H1 (cell line): Measurements from ENCODE around the gene RAB7B.

Source experiments
- ATF2 ChIP-seq: IDR thresholded peaks from 2 replicates; pipeline ENCODE4 v1.6.1; 2012; ENCODE audit warnings: low read length, inconsistent platforms
- ATF3 ChIP-seq: IDR thresholded peaks from 2 replicates; pipeline ENCODE4 v1.6.1; 2011; ENCODE audit warnings: low read depth, mild to moderate bottlenecking, low read length; ENCODE audit not compliant: insufficient read depth
- POLR2A ChIP-seq, 2 experiments: IDR thresholded peaks; 1 replicate in 1 of 2; 2 replicates in 1 of 2; pipeline ENCODE4 v1.6.1; 2011; ENCODE audit warnings: low read depth in 2 of 2, low read length in 2 of 2, mild to moderate bottlenecking in 2 of 2; ENCODE audit errors: control extremely low read depth in 1 of 2
- RAD21 ChIP-seq, 2 experiments: IDR thresholded peaks in 1 of 2; conservative IDR thresholded peaks in 1 of 2; 2 replicates each; pipeline ENCODE4 v1.6.1; 2011; ENCODE audit warnings: low read depth in 2 of 2, low read length in 2 of 2, improper control_type of control experiment in 1 of 2, inconsistent platforms in 1 of 2, mild to moderate bottlenecking in 1 of 2, moderate library complexity in 1 of 2
- RFX5 ChIP-seq: IDR thresholded peaks from 2 replicates; pipeline ENCODE4 v1.6.1; 2011; ENCODE audit warnings: low read depth, low read length, improper control_type of control experiment, borderline replicate concordance
- RNF2 ChIP-seq: fragments of 200-900, 300-1000 bp; sonication (generic); IDR thresholded peaks from 2 replicates; pipeline ENCODE4 v1.7.1; 2016; ENCODE audit warnings: borderline replicate concordance, low read depth, mild to moderate bottlenecking, antibody characterized with exemption, low read length; ENCODE audit not compliant: poor library complexity, severe bottlenecking; ENCODE audit errors: missing control alignments
- SUZ12 ChIP-seq: fragments of 200-600 bp; sonication (generic); IDR thresholded peaks from 2 replicates; pipeline ENCODE4 v1.6.1; 2012; ENCODE audit warnings: mild to moderate bottlenecking, inconsistent platforms, low read length, moderate library complexity, mixed read lengths
- TAF1 ChIP-seq: IDR thresholded peaks from 2 replicates; pipeline ENCODE4 v1.6.1; 2011; ENCODE audit warnings: mild to moderate bottlenecking, low read depth, low read length
- TEAD4 ChIP-seq: IDR thresholded peaks from 2 replicates; pipeline ENCODE4 v1.6.1; 2012; ENCODE audit warnings: low read depth, low read length, inconsistent platforms, mixed read lengths
- TF ChIP-seq, protein P1 (sequence below), 3 experiments: IDR thresholded peaks; 1 replicate in 2 of 3; 2 replicates in 1 of 3; pipeline versions ENCODE4 v1.5.1 to v1.6.1; 2011; ENCODE audit warnings: low read length in 3 of 3, mild to moderate bottlenecking in 3 of 3, inconsistent platforms in 2 of 3, low read depth in 1 of 3, moderate library complexity in 1 of 3; ENCODE audit not compliant: insufficient read depth in 1 of 3; ENCODE audit errors: control extremely low read depth in 1 of 3

- TF ChIP-seq RNF2 (no peak), TEAD4 (no peak), SUZ12 (no peak), ATF3 (no peak), RFX5 (no peak), POLR2A (IDR thresholded peaks at IDR 0.05; ENCODE audit: control extremely low read depth in 1 of 2, low read depth in 2 of 2, low read length in 2 of 2) (no peak), TAF1 (no peak), ATF2 (no peak), RAD21 (IDR thresholded peaks at IDR 0.05 in 1 of 2, conservative IDR thresholded peaks at IDR 0.05 in 1 of 2; ENCODE audit: low read depth in 2 of 2, low read length in 2 of 2) (no peak)
- TF ChIP-seq, protein P1, sequence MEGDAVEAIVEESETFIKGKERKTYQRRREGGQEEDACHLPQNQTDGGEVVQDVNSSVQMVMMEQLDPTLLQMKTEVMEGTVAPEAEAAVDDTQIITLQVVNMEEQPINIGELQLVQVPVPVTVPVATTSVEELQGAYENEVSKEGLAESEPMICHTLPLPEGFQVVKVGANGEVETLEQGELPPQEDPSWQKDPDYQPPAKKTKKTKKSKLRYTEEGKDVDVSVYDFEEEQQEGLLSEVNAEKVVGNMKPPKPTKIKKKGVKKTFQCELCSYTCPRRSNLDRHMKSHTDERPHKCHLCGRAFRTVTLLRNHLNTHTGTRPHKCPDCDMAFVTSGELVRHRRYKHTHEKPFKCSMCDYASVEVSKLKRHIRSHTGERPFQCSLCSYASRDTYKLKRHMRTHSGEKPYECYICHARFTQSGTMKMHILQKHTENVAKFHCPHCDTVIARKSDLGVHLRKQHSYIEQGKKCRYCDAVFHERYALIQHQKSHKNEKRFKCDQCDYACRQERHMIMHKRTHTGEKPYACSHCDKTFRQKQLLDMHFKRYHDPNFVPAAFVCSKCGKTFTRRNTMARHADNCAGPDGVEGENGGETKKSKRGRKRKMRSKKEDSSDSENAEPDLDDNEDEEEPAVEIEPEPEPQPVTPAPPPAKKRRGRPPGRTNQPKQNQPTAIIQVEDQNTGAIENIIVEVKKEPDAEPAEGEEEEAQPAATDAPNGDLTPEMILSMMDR (IDR thresholded peaks at IDR 0.05; ENCODE audit: control extremely low read depth in 1 of 3, insufficient read depth in 1 of 3, low read depth in 1 of 3, low read length in 3 of 3) = no peak
Measured at GRCh38 chr1:206002160-206002559, 1.0 kb downstream of the RAB7B start.
